ENCODE results near the gene CD2AP. TPM values are rescaled to one million over a fixed set of nuclear protein-coding genes. Genes with fewer than 3 reads are reported as not detected.

CD2AP gene
- total and polyA plus RNA-seq, 2 of the 8 experiments (the other 6 are each of a cell fraction or from before 2014, with no cell fraction given): 8.6 to 75.6 TPM

GRCh38 chr6:47485083-47485482 lies 7.5 kb downstream of the CD2AP start:
- Histone ChIP-seq H4K91ac (replicated peaks; ENCODE audit: insufficient read length, low read length) (no peak overlapping the region), H4K8ac (ENCODE audit: extremely low read depth, insufficient read depth, low read length) (no peak overlapping the region), H2BK20ac (ENCODE audit: low read length) (no peak overlapping the region), H3K79me1 (ENCODE audit: low read depth, low read length) (no peaks in the 10 kb centered on the region), H3K23ac (ENCODE audit: insufficient read length) (no peak overlapping the region), H2BK15ac (ENCODE audit: low read length) (no peak overlapping the region), H2BK12ac (ENCODE audit: low read depth, low read length) (no peak overlapping the region), H4K20me1 (replicated peaks in 1 of 2; ENCODE audit: control insufficient read depth in 1 of 2, insufficient read depth in 2 of 2, low read length in 2 of 2) (peaks cover 13 to 21% of the 10 kb centered on the region in 2 experiments), H2AK5ac (ENCODE audit: low read depth, low read length) (no peak overlapping the region), H3K4ac (replicated peaks; ENCODE audit: insufficient read length, low read depth, low read length) (no peak overlapping the region), H3K18ac (ENCODE audit: extremely low read depth, low read length) (no peak overlapping the region), H3K9ac (replicated peaks in 1 of 4; ENCODE audit: extremely low read depth in 1 of 4, low read depth in 3 of 4, low read length in 3 of 4) (no peak overlapping the region), H3K23me2 (ENCODE audit: low read depth, low read length) (no peaks in the 10 kb centered on the region), H3K27ac (ENCODE audit: low read depth, low read length) (no peak overlapping the region), H3K27me3 (replicated peaks in 1 of 4; ENCODE audit: control insufficient read depth in 3 of 4, extremely low read depth in 1 of 4, insufficient read depth in 3 of 4, low read length in 3 of 4) (no peaks in the 10 kb centered on the region), H3K14ac (ENCODE audit: insufficient read length) (no peak overlapping the region), H3K4me1 (replicated peaks in 1 of 4; ENCODE audit: control insufficient read depth in 3 of 4, insufficient read depth in 4 of 4, low read length in 3 of 4) (peaks cover 0 to 8% (median 1%) of the 10 kb centered on the region in 4 experiments; a peak in 3 of 7 replicates), H3K79me2 (ENCODE audit: control insufficient read depth in 1 of 2, insufficient read depth in 2 of 2, low read length in 2 of 2) (peaks cover 58 to 99% of the 10 kb centered on the region in 2 experiments), H2BK5ac (ENCODE audit: low read depth, low read length) (no peak overlapping the region), H4K5ac (ENCODE audit: insufficient read length, low read depth, low read length) (no peak overlapping the region), H3K36me3 (ENCODE audit: control insufficient read depth in 2 of 4, insufficient read depth in 4 of 4, low read length in 3 of 4) (no peaks in the 10 kb centered on the region), H2BK120ac (replicated peaks; ENCODE audit: low read depth, low read length) (no peak overlapping the region), H3K56ac (replicated peaks; ENCODE audit: insufficient read length, low read depth, low read length) (no peak overlapping the region), H3K9me3 (ENCODE audit: insufficient read depth in 2 of 2, low read depth in 1 of 2, low read length in 1 of 2) (no peaks in the 10 kb centered on the region), H3K4me2 (ENCODE audit: insufficient read depth in 1 of 2, low read depth in 2 of 2, low read length in 2 of 2) (no peak overlapping the region), H2AFZ (ENCODE audit: low read length) (no peak overlapping the region), H3K4me3 (ENCODE audit: extremely low read depth in 1 of 4, insufficient read depth in 2 of 4, low read depth in 3 of 4, low read length in 4 of 4) (no peak overlapping the region)
- WGBS, 2 experiments (ENCODE audit: extremely low coverage in 1 of 2, insufficient coverage in 1 of 2, insufficient read length in 1 of 2, insufficient replicate concordance in 2 of 2, low coverage in 1 of 2, low lambda C conversion rate in 2 of 2, missing lambda C conversion rate in 1 of 2): 83% methylated on average over 2 of the region's 2 CpGs; no CpG with 5 or more reads in 1 of the 2 experiments
- POLR2A ChIA-PET (ENCODE audit: partially characterized antibody): interaction anchor here (4.4 kb wide), 1 partner anchor 7 kb away, joined by 31 read pairs; the partner anchor contains the start of gene CD2AP
- DNase-seq (ENCODE audit: low read depth in 1 of 2, low spot score in 2 of 2) (no peak), FAIRE-seq (no peak)
- CTCF ChIA-PET (ENCODE audit: partially characterized antibody): interaction anchor here (4.3 kb wide), 1 partner anchor 8 kb away, joined by 12 read pairs; the partner anchor contains the start of gene CD2AP
- TF ChIP-seq GTF2F1 (IDR thresholded peaks at IDR 0.05; ENCODE audit: borderline replicate concordance, low read depth, low read length) (no peak), JUN (IDR thresholded peaks at IDR 0.05; ENCODE audit: low read depth, low read length) (no peak), POLR2AphosphoS5 (IDR thresholded peaks at IDR 0.05; ENCODE audit: low read depth, low read length) (no peak), NANOG (IDR thresholded peaks at IDR 0.05; ENCODE audit: insufficient read depth, low read depth, low read length, poor library complexity, severe bottlenecking) (no peak)
